Activated B cell treated with CpG ODN at 0.5 μM for 24 hours (primary cell): ENCODE measurements around the gene B4GALT2. TPM values are rescaled to one million over a fixed set of nuclear protein-coding genes. Genes with fewer than 3 reads are reported as not detected.

Source experiments
- ATAC-seq: fragments of 200-7000 bp; cut with Tn5 transposase; one replicate; pipeline ENCODE4 v1.10.0; 2021; ENCODE audit warnings: low read depth, mild to moderate bottlenecking, moderate library complexity
- CTCF ChIA-PET: fragments of 350-600 bp; sonication (Branson Sonifier 250); formaldehyde crosslinking; loops from one replicate; lab custom pipeline; 2021; ENCODE audit warnings: antibody characterized with exemption; lab: Charles Lee
- POLR2A ChIA-PET: fragments of 350-600 bp; sonication (Branson Sonifier 250); formaldehyde crosslinking; loops from one replicate; lab custom pipeline; 2021; ENCODE audit warnings: antibody characterized with exemption; lab: Charles Lee
- DNase-seq: peaks from one replicate; pipeline ENCODE4 v3.0.0; 2022
- H3K27ac Mint-ChIP-seq: one replicate; pipeline ENCODE4 v1.8.0; 2020; ENCODE audit warnings: mixed read lengths
- H3K27me3 Mint-ChIP-seq: one replicate; pipeline ENCODE4 v1.8.0; 2021; ENCODE audit warnings: mixed read lengths
- H3K36me3 Mint-ChIP-seq: one replicate; pipeline ENCODE4 v1.8.0; 2021; ENCODE audit warnings: low read depth, mixed read lengths
- H3K4me1 Mint-ChIP-seq: one replicate; pipeline ENCODE4 v1.8.0; 2021; ENCODE audit warnings: mixed read lengths
- H3K4me3 Mint-ChIP-seq: one replicate; pipeline ENCODE4 v1.8.0; 2020; ENCODE audit warnings: mild to moderate bottlenecking, mixed read lengths
- H3K9me3 Mint-ChIP-seq: one replicate; pipeline ENCODE4 v1.8.0; 2020; ENCODE audit warnings: mixed read lengths
- CTCF ChIP-seq: fragments of 200-600 bp; IDR thresholded peaks from one replicate; pipeline ENCODE4 v1.8.0; 2022; ENCODE audit warnings: antibody characterized with exemption, mild to moderate bottlenecking
- intact Hi-C: fragments of 100-400 bp; cut with micrococcal nuclease; formaldehyde crosslinking; loops from one replicate; pipeline ENCODE4 v1.15.1; 2024
- total RNA-seq: library from RNA; stranded (reverse); gene quantifications from 2 replicates; pipeline ENCODE4 v1.2.3, GENCODE V29; 2022

Gene B4GALT2
- total RNA-seq, 1 donor from 2014 or later: 8.1 TPM

GRCh38 chr1:43946236-43947060, 32.6 kb upstream of the B4GALT2 start, which contains the start of gene IPO13:
Gene IPO13 (plus strand): TSS chr1:43946950. CDS start chr1:43947601, 651 bp downstream.
- Mint-ChIP-seq H3K4me3 (peak within 1 kb of the TSS; percentile 91), H3K9me3 (no peaks in the 10 kb centered on the region), H3K36me3 (peaks cover 22% of the 10 kb centered on the region), H3K27ac (peak within 1 kb of the TSS; percentile 95), H3K27me3 (no peaks in the 10 kb centered on the region), H3K4me1 (peaks cover 43% of the 10 kb centered on the region)
- ChIA-PET CTCF (interaction anchor here (0.8 to 3.5 kb wide), 5 partner anchors 12 to 417 kb away, joined by 3 to 26 read pairs (median 3); partner anchors contain the start of gene ARTN), POLR2A (interaction anchor here (0.7 to 2.5 kb wide), 17 partner anchors 8 to 774 kb away, joined by 3 to 19 read pairs (median 4); partner anchors contain the start of genes ATP6V0B, CFAP57, DMAP1 and DPH2)
- ATAC-seq (peak; percentile 95), DNase-seq (peak; percentile 98)
- intact Hi-C loops: loop anchor here (1.0 kb wide), 6 partner anchors 23 to 297 kb away; partner anchors contain the start of genes ATP6V0B, CCDC24 and ST3GAL3
- no peak for TF ChIP-seq CTCF

- no peaks in the 10 kb centered on the region for H3K27me3 Mint-ChIP-seq
- TF ChIP-seq CTCF: no peak
- intact Hi-C loops: no loop called here
- peak overlapping the region; percentile 91 for H3K4me3 Mint-ChIP-seq
- ChIA-PET CTCF (interaction anchor here (3.5 kb wide), 1 partner anchor 13 kb away, joined by 26 read pairs; the partner anchor contains the start of gene ARTN), POLR2A (interaction anchor here (1.0 to 2.5 kb wide), 14 partner anchors 7 to 775 kb away, joined by 3 to 19 read pairs (median 4); partner anchors contain the start of genes ATP6V0B, CFAP57, DMAP1 and DPH2)
- peaks cover 46% of the 10 kb centered on the region for H3K4me1 Mint-ChIP-seq
- H3K27ac Mint-ChIP-seq: peak overlapping the region; percentile 95
- H3K36me3 Mint-ChIP-seq: peaks cover 22% of the 10 kb centered on the region
- no peaks in the 10 kb centered on the region for H3K9me3 Mint-ChIP-seq
- no peak for DNase-seq
- ATAC-seq: no peak
Observed at GRCh38 chr1:43947061-43947873, 31.7 kb upstream of the B4GALT2 start.

GRCh38 chr1:43947874-43948437, 31.1 kb upstream of the B4GALT2 start:
- Mint-ChIP-seq H3K27ac (peak overlapping the region; percentile 30), H3K36me3 (peaks cover 22% of the 10 kb centered on the region), H3K4me3 (peak overlapping the region; percentile 91), H3K27me3 (no peaks in the 10 kb centered on the region), H3K9me3 (no peaks in the 10 kb centered on the region), H3K4me1 (peaks cover 46% of the 10 kb centered on the region)
- ChIA-PET POLR2A (interaction anchor here (1.5 kb wide), 1 partner anchor 27 kb away, joined by 4 read pairs; the partner anchor contains the start of gene ATP6V0B), CTCF (interaction anchor here (1.6 kb wide), 1 partner anchor 13 kb away, joined by 6 read pairs; no protein-coding TSS in a partner anchor)
- DNase-seq (no peak), ATAC-seq (no peak)
- no peak for TF ChIP-seq CTCF
- intact Hi-C loops: no loop called here

- Mint-ChIP-seq H3K4me3 (no peak overlapping the region), H3K36me3 (peaks cover 22% of the 10 kb centered on the region), H3K27ac (no peak overlapping the region), H3K27me3 (no peaks in the 10 kb centered on the region), H3K4me1 (peaks cover 41% of the 10 kb centered on the region), H3K9me3 (no peaks in the 10 kb centered on the region)
- POLR2A ChIA-PET: interaction anchor here (1.5 kb wide), 1 partner anchor 25 kb away, joined by 4 read pairs; the partner anchor contains the start of gene ATP6V0B
- no peak for DNase-seq
- TF ChIP-seq CTCF: no peak
- intact Hi-C loops: no loop called here
- CTCF ChIA-PET: no interaction called here
- ATAC-seq: no peak
Observed at GRCh38 chr1:43949678-43950077, 29.3 kb upstream of the B4GALT2 start.
